ENCODE data around the gene STK11. TPM values are rescaled to one million over a fixed set of nuclear protein-coding genes. Genes with fewer than 3 reads are reported as not detected.

The STK11 gene
- polyA plus RNA-seq, 1 donor from 2014 or later = 51.6 TPM

DNA sequence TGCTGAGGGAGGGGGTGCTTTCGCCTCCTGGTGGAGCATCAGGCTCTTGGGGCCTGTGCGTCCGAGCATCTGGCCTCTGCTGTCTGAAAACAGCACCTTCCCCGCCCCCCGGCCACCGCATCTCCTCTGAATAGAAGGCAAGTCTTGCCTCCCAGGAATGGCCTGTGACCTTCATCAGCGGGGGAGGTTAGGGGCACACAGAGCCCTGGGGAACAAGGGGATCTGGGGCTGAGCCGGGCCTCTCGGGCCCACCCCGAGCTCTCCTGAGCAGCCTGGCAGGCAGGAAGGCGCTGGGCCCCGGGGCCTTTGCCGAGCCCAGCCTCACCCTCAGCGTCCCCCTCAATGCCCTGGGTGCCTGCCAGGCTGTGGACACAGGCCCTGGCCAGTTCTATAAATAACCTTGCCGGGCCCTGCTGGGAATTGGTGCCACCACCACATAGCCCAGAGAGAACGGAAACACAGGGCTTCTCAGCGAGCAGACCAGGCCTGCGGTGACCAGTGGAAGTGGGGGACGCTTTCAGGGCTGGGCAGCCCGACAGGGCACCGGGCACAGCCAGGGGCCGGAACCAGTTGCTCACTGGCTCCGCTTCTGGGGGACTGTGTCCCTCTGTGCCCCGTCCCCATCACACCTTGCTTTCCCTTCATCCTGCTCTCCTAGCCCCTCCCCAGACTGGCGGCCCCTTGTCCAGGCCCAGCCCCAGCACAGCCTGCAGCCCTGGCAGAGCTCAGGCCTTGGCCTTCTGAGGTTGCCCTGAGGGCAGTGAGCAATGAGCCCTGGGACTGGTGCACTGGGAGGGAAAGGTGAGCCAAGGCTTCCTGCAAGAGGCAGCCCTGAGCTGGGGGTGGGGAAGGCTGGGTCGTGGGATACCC, 9.5 kb downstream of the STK11 start:
- no peaks in the 10 kb centered on the region for H3F3A ChIP-seq (ENCODE audit: insufficient read depth, low read length, poor library complexity, severe bottlenecking)
- no peak overlapping the region for H2AFZ ChIP-seq (ENCODE audit: low read depth, low read length)
- no peak overlapping the region for H3K27ac ChIP-seq (ENCODE audit: low read length)
- peaks cover 22% of the 10 kb centered on the region for H3K79me2 ChIP-seq (replicated peaks; ENCODE audit: insufficient read depth, low read length)
- TF ChIP-seq RAD21 (conservative IDR thresholded peaks at IDR 0.05) (no peak), POLR2AphosphoS5 (IDR thresholded peaks at IDR 0.05) (no peak), EZH2 (IDR thresholded peaks at IDR 0.05; ENCODE audit: borderline replicate concordance, insufficient read depth, low read length, poor library complexity, severe bottlenecking) (no peak), SMC3 (conservative IDR thresholded peaks at IDR 0.05; ENCODE audit: poor library complexity) (no peak), MXI1 (conservative IDR thresholded peaks at IDR 0.05; ENCODE audit: poor library complexity, severe bottlenecking) (no peak), EP300 (conservative IDR thresholded peaks at IDR 0.05; ENCODE audit: poor library complexity, severe bottlenecking) (no peak)
- TF ChIP-seq, protein P1, sequence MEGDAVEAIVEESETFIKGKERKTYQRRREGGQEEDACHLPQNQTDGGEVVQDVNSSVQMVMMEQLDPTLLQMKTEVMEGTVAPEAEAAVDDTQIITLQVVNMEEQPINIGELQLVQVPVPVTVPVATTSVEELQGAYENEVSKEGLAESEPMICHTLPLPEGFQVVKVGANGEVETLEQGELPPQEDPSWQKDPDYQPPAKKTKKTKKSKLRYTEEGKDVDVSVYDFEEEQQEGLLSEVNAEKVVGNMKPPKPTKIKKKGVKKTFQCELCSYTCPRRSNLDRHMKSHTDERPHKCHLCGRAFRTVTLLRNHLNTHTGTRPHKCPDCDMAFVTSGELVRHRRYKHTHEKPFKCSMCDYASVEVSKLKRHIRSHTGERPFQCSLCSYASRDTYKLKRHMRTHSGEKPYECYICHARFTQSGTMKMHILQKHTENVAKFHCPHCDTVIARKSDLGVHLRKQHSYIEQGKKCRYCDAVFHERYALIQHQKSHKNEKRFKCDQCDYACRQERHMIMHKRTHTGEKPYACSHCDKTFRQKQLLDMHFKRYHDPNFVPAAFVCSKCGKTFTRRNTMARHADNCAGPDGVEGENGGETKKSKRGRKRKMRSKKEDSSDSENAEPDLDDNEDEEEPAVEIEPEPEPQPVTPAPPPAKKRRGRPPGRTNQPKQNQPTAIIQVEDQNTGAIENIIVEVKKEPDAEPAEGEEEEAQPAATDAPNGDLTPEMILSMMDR (IDR thresholded peaks at IDR 0.05; ENCODE audit: poor library complexity, severe bottlenecking) = no peak
- TF ChIP-seq, protein P2, sequence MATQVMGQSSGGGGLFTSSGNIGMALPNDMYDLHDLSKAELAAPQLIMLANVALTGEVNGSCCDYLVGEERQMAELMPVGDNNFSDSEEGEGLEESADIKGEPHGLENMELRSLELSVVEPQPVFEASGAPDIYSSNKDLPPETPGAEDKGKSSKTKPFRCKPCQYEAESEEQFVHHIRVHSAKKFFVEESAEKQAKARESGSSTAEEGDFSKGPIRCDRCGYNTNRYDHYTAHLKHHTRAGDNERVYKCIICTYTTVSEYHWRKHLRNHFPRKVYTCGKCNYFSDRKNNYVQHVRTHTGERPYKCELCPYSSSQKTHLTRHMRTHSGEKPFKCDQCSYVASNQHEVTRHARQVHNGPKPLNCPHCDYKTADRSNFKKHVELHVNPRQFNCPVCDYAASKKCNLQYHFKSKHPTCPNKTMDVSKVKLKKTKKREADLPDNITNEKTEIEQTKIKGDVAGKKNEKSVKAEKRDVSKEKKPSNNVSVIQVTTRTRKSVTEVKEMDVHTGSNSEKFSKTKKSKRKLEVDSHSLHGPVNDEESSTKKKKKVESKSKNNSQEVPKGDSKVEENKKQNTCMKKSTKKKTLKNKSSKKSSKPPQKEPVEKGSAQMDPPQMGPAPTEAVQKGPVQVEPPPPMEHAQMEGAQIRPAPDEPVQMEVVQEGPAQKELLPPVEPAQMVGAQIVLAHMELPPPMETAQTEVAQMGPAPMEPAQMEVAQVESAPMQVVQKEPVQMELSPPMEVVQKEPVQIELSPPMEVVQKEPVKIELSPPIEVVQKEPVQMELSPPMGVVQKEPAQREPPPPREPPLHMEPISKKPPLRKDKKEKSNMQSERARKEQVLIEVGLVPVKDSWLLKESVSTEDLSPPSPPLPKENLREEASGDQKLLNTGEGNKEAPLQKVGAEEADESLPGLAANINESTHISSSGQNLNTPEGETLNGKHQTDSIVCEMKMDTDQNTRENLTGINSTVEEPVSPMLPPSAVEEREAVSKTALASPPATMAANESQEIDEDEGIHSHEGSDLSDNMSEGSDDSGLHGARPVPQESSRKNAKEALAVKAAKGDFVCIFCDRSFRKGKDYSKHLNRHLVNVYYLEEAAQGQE (IDR thresholded peaks at IDR 0.05; ENCODE audit: borderline replicate concordance) = no peak
- H3K9ac ChIP-seq (ENCODE audit: low read length) = no peak overlapping the region
- no peak overlapping the region for H3K4me3 ChIP-seq (ENCODE audit: low read length)
- no peaks in the 10 kb centered on the region for H3K9me2 ChIP-seq (ENCODE audit: insufficient read depth, low read length)
- H4K20me1 ChIP-seq (ENCODE audit: insufficient read depth) = no peaks in the 10 kb centered on the region
- H3K36me3 ChIP-seq (ENCODE audit: insufficient read depth, low read length) = no peaks in the 10 kb centered on the region
- no peaks in the 10 kb centered on the region for H3K9me3 ChIP-seq (ENCODE audit: low read length)
- H3K4me2 ChIP-seq (ENCODE audit: low read length) = no peak overlapping the region
- H3K27me3 ChIP-seq (ENCODE audit: insufficient read depth, low read depth, low read length) = no peaks in the 10 kb centered on the region

DNA sequence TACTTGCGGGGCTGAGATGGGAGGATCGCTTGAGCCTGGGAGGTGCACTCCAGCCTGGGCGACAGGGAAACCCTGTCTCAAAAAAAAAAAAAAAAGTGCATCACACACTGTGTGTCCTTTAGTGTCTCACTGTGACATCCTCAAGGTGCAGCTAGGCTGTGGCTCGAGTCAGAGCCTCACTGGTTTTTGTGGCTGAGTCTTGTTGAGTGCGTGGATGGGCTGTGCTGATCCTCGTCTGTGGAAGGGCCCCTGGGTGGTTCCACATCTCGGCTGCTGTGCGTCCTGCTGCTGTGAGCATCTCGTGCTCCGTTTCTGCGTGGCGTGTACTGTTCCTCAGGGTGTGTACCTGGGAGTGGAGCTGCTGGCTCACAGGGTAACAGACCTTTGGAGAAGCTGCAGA, 11.2 kb downstream of the STK11 start:
- Histone ChIP-seq H3K4me2 (ENCODE audit: low read length) (no peak overlapping the region), H3K27ac (ENCODE audit: low read length) (no peak overlapping the region), H3K9ac (ENCODE audit: low read length) (no peak overlapping the region), H3F3A (ENCODE audit: insufficient read depth, low read length, poor library complexity, severe bottlenecking) (no peaks in the 10 kb centered on the region), H3K9me2 (ENCODE audit: insufficient read depth, low read length) (no peaks in the 10 kb centered on the region), H3K9me3 (ENCODE audit: low read length) (no peaks in the 10 kb centered on the region), H3K79me2 (replicated peaks; ENCODE audit: insufficient read depth, low read length) (peaks cover 9% of the 10 kb centered on the region), H3K4me3 (ENCODE audit: low read length) (no peak overlapping the region), H2AFZ (ENCODE audit: low read depth, low read length) (no peak overlapping the region), H4K20me1 (ENCODE audit: insufficient read depth) (no peaks in the 10 kb centered on the region), H3K36me3 (ENCODE audit: insufficient read depth, low read length) (no peaks in the 10 kb centered on the region), H3K27me3 (ENCODE audit: insufficient read depth, low read depth, low read length) (no peaks in the 10 kb centered on the region)
- TF ChIP-seq MXI1 (conservative IDR thresholded peaks at IDR 0.05; ENCODE audit: poor library complexity, severe bottlenecking) = no peak
- TF ChIP-seq EZH2 (IDR thresholded peaks at IDR 0.05; ENCODE audit: borderline replicate concordance, insufficient read depth, low read length, poor library complexity, severe bottlenecking) = no peak

Measured in neural cell (in vitro differentiated cells).